Loucy (cell line): ENCODE measurements around the gene TEX26.

ENCODE experiments used
- H2AFZ ChIP-seq: fragments of 200-600 bp; sonication (generic); 2 replicates; pipeline ENCODE4 v1.6.0; 2016; ENCODE audit warnings: antibody characterized with exemption, mild to moderate bottlenecking, low read length, moderate library complexity
- H3F3A ChIP-seq: fragments of 200-600 bp; 2 replicates; pipeline ENCODE4 v1.6.0; 2016; ENCODE audit warnings: antibody characterized with exemption, low read depth, mild to moderate bottlenecking
- H3K27me3 ChIP-seq: fragments of 200-600 bp; sonication (generic); 2 replicates; pipeline ENCODE4 v1.6.1; 2014; ENCODE audit warnings: low read length, mild to moderate bottlenecking; ENCODE audit not compliant: insufficient read depth, poor library complexity, severe bottlenecking
- H3K36me3 ChIP-seq: fragments of 200-600 bp; sonication (generic); 2 replicates; pipeline ENCODE4 v1.6.1; 2016; ENCODE audit warnings: low read length; ENCODE audit not compliant: insufficient read depth
- H3K4me1 ChIP-seq: fragments of 200-600 bp; sonication (generic); 2 replicates; pipeline ENCODE4 v1.5.1; 2014; ENCODE audit warnings: low read length, mild to moderate bottlenecking; ENCODE audit not compliant: insufficient read depth, poor library complexity, severe bottlenecking
- H3K4me2 ChIP-seq: fragments of 200-600 bp; sonication (generic); 2 replicates; pipeline ENCODE4 v1.6.0; 2014; ENCODE audit warnings: antibody characterized with exemption, low read length, low read depth, mild to moderate bottlenecking; ENCODE audit not compliant: poor library complexity, severe bottlenecking
- H3K4me3 ChIP-seq: fragments of 200-600 bp; sonication (generic); 2 replicates; pipeline ENCODE4 v1.5.1; 2014; ENCODE audit warnings: low read length, mild to moderate bottlenecking, mixed read lengths; ENCODE audit not compliant: poor library complexity, severe bottlenecking
- H3K79me2 ChIP-seq: fragments of 200-600 bp; sonication (generic); 2 replicates; pipeline ENCODE4 v1.6.1; 2014; ENCODE audit warnings: low read length; ENCODE audit not compliant: insufficient read depth
- H3K9ac ChIP-seq: fragments of 200-600 bp; sonication (generic); 2 replicates; pipeline ENCODE4 v1.6.0; 2014; ENCODE audit warnings: mild to moderate bottlenecking, low read depth, low read length, moderate library complexity; ENCODE audit not compliant: poor library complexity, severe bottlenecking
- H3K9me2 ChIP-seq: fragments of 200-600 bp; sonication (generic); replicated peaks from 2 replicates; pipeline ENCODE4 v1.6.1; 2016; ENCODE audit warnings: low read depth, low read length, mixed read lengths
- H3K9me3 ChIP-seq: fragments of 200-600 bp; sonication (generic); 2 replicates; pipeline ENCODE4 v1.6.1; 2014; ENCODE audit warnings: mild to moderate bottlenecking, antibody characterized with exemption, low read length, low read depth; ENCODE audit not compliant: insufficient read depth
- H4K20me1 ChIP-seq: fragments of 200-600 bp; sonication (generic); 2 replicates; pipeline ENCODE4 v1.6.0; 2014; ENCODE audit warnings: antibody characterized with exemption, low read length, mild to moderate bottlenecking; ENCODE audit not compliant: insufficient read depth, poor library complexity, severe bottlenecking
- EZH2phosphoT487 ChIP-seq: fragments of 200-600 bp; IDR thresholded peaks from 2 replicates; pipeline ENCODE4 v1.6.1; 2018; ENCODE audit warnings: antibody characterized with exemption, mild to moderate bottlenecking, moderate library complexity, borderline replicate concordance
- TF ChIP-seq, protein P1 (sequence below): fragments of 200-600 bp; sonication (generic); conservative IDR thresholded peaks from 2 replicates; pipeline ENCODE4 v1.5.1; 2014; ENCODE audit warnings: mild to moderate bottlenecking, antibody characterized with exemption, low read length

The TEX26 gene

DNA sequence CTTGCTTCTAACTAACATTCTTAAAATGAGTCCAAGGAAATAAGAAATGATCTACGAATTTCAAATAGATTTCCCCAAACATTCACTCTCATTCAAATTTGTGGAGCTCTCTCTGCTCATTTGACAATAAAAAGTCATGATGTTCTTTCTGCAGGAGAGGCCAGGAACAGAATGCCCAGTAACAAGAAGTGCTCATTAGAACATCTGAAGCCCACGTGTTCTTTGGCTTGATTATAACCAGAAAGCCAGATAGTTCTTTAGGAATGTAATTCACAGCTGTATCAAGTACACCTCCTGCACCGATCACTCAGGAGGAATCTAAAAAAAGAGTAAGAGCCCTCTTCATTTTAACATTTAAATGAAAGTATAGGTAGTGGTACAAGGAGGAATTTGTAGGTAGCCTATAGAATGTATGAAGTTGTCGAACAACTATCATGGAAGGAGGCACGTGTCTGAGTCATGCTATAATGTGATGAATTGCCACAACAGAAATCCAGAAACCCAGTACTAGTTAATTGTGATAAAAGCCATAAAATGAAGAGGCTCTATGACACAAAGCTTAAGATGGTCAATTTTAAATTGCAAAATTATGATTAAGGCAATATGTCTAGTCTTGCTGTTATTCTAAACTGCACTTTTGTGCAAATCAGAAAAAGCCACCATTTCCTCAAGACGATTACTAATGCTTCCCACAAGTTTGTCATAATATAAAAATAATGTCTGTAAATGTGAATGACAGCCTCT, 13.6 kb upstream of the TEX26 start:
- H3K27me3 ChIP-seq: peaks cover 83% of the 10 kb centered on the region
- H3K36me3 ChIP-seq: no peaks in the 10 kb centered on the region
- H2AFZ ChIP-seq: no peak overlapping the region
- no peaks in the 10 kb centered on the region for H3K9me3 ChIP-seq
- H3F3A ChIP-seq: no peaks in the 10 kb centered on the region
- TF ChIP-seq, protein P1, sequence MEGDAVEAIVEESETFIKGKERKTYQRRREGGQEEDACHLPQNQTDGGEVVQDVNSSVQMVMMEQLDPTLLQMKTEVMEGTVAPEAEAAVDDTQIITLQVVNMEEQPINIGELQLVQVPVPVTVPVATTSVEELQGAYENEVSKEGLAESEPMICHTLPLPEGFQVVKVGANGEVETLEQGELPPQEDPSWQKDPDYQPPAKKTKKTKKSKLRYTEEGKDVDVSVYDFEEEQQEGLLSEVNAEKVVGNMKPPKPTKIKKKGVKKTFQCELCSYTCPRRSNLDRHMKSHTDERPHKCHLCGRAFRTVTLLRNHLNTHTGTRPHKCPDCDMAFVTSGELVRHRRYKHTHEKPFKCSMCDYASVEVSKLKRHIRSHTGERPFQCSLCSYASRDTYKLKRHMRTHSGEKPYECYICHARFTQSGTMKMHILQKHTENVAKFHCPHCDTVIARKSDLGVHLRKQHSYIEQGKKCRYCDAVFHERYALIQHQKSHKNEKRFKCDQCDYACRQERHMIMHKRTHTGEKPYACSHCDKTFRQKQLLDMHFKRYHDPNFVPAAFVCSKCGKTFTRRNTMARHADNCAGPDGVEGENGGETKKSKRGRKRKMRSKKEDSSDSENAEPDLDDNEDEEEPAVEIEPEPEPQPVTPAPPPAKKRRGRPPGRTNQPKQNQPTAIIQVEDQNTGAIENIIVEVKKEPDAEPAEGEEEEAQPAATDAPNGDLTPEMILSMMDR: no peak
- TF ChIP-seq EZH2phosphoT487: no peak
- no peaks in the 10 kb centered on the region for H4K20me1 ChIP-seq
- no peaks in the 10 kb centered on the region for H3K79me2 ChIP-seq
- no peak overlapping the region for H3K4me3 ChIP-seq
- no peak overlapping the region for H3K9ac ChIP-seq
- H3K4me2 ChIP-seq: no peak overlapping the region
- H3K9me2 ChIP-seq: no peaks in the 10 kb centered on the region
- H3K4me1 ChIP-seq: no peaks in the 10 kb centered on the region

DNA sequence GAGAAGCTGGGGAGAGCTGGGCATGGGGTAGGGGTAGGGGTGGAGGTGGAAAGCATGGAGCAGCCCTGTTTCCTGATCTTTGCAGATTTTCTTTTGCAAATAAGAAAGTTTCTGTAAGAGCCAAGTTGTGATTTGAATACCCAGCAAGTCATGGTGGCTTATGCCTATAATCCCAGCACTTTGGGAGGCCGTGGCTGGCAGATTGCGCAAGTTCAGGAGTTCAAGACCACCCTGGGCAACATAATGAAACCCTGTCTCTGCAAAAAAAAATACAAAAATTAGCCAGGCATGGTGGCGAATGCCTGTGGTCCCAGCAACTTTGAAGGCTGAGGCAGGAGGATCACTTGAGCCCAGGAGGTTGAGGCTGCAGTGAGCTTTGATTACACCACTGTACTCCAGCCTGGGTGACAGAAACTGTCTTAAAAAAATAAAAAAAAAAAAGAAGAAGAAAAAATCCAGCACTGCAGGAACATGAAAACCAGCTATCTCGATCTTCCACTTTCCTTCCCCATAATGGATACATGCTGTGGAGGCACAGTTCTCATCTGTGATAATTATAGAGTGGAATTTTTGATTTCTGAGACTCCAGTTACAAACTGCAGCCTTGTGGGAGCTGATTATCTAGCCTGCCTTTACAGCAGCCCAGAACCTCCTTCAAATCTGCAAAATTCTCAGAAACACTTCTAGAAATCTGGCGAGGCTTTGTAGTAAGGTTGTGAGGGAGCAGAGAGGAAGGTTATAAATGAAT, 12.1 kb upstream of the TEX26 start:
- Histone ChIP-seq H3K4me2 (no peak overlapping the region), H3K9me2 (no peaks in the 10 kb centered on the region), H3K36me3 (no peaks in the 10 kb centered on the region), H3K9me3 (no peaks in the 10 kb centered on the region), H4K20me1 (no peaks in the 10 kb centered on the region), H3K27me3 (peaks cover 77% of the 10 kb centered on the region), H2AFZ (no peak overlapping the region), H3K4me3 (no peak overlapping the region), H3F3A (no peaks in the 10 kb centered on the region), H3K4me1 (no peaks in the 10 kb centered on the region), H3K79me2 (no peaks in the 10 kb centered on the region), H3K9ac (no peak overlapping the region)
- TF ChIP-seq EZH2phosphoT487: no peak
- TF ChIP-seq, protein P1: no peak

DNA sequence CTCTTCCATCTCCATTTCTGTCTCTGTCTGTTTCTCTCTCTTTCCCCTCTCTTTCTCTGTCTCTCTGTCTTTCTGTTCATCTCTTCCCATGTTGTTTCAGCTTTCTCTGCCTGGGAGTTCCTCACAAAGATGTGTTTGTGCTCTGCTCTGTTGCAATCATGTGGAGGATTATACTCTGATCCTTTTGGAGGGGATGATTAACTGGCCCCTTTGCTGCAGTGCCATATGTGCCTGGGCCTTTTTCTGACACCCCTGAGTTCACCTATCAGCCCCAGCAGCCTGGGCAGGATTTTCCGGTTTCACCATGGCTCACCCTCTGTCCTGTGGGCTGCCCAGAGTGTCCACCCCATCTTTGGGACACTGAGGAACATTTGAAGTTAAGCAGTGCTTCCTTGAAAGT, 9.0 kb upstream of the TEX26 start:
- H3K4me3 ChIP-seq: no peak overlapping the region
- H3K9me2 ChIP-seq: no peaks in the 10 kb centered on the region
- H3F3A ChIP-seq: no peaks in the 10 kb centered on the region
- H3K27me3 ChIP-seq: peaks cover 66% of the 10 kb centered on the region
- no peak overlapping the region for H2AFZ ChIP-seq
- no peaks in the 10 kb centered on the region for H4K20me1 ChIP-seq
- no peaks in the 10 kb centered on the region for H3K36me3 ChIP-seq
- no peaks in the 10 kb centered on the region for H3K9me3 ChIP-seq
- H3K4me2 ChIP-seq: no peak overlapping the region
- H3K9ac ChIP-seq: no peak overlapping the region
- TF ChIP-seq, protein P1: no peak
- no peaks in the 10 kb centered on the region for H3K4me1 ChIP-seq
- no peaks in the 10 kb centered on the region for H3K79me2 ChIP-seq
